Activated CD4-positive, alpha-beta T cell treated with anti-CD3 and anti-CD28 coated beads, Interleukin-2, Interleukin-4, amounts not matched to agents 100 ng/mL and 50 ng/mL, durations not matched to agents 16 hours and 8 hours (primary cell): Measurements from ENCODE around the gene GPR17.

Source experiments
- DNase-seq: peaks from one replicate; pipeline ENCODE4 v3.0.0-alpha.2; 2020; ENCODE audit warnings: low spot score

Gene GPR17

GRCh38 chr2:127654838-127655175 lies 8.9 kb downstream of the GPR17 start:
- DNase-seq: no peak

GRCh38 chr2:127655209-127656073 lies 9.5 kb downstream of the GPR17 start:
- DNase-seq: no peak

- no peak for DNase-seq
Observed at GRCh38 chr2:127656569-127657231, 10.7 kb downstream of the GPR17 start.

GRCh38 chr2:127657232-127657595 lies 11.3 kb downstream of the GPR17 start:
- no peak for DNase-seq

- DNase-seq: no peak
Observed at GRCh38 chr2:127658146-127658545, 12.2 kb downstream of the GPR17 start.

- DNase-seq: no peak
Observed at GRCh38 chr2:127658641-127659407, 12.9 kb downstream of the GPR17 start.

- no peak for DNase-seq
Observed at GRCh38 chr2:127659408-127660290, 13.7 kb downstream of the GPR17 start.

GRCh38 chr2:127660291-127660578 lies 14.3 kb downstream of the GPR17 start:
- DNase-seq: no peak

GRCh38 chr2:127661072-127661649 lies 15.2 kb downstream of the GPR17 start:
- no peak for DNase-seq

- no peak for DNase-seq
Observed at GRCh38 chr2:127661949-127662510, 16.1 kb downstream of the GPR17 start.

GRCh38 chr2:127662937-127663565 lies 17.1 kb downstream of the GPR17 start:
- no peak for DNase-seq

GRCh38 chr2:127663566-127664064 lies 17.7 kb downstream of the GPR17 start:
- no peak for DNase-seq

- no peak for DNase-seq
Observed at GRCh38 chr2:127664065-127664894, 18.3 kb downstream of the GPR17 start.

- DNase-seq: no peak
Observed at GRCh38 chr2:127664895-127665225, 18.9 kb downstream of the GPR17 start.

GRCh38 chr2:127665267-127665893 lies 19.4 kb downstream of the GPR17 start:
- no peak for DNase-seq

GRCh38 chr2:127669056-127669455 lies 23.1 kb downstream of the GPR17 start:
- DNase-seq: no peak

GRCh38 chr2:127670055-127670956 lies 24.4 kb downstream of the GPR17 start:
- DNase-seq: no peak

GRCh38 chr2:127670957-127671290 lies 25.0 kb downstream of the GPR17 start:
- DNase-seq: no peak
